ENCODE results near the gene ABCD3. TPM values are rescaled to one million over a fixed set of nuclear protein-coding genes. Genes with fewer than 3 reads are reported as not detected.

Gene ABCD3
- total and polyA plus RNA-seq, 2 of the 4 experiments (the other 2 are of a cell fraction) = 13.6 to 32.6 TPM

DNA sequence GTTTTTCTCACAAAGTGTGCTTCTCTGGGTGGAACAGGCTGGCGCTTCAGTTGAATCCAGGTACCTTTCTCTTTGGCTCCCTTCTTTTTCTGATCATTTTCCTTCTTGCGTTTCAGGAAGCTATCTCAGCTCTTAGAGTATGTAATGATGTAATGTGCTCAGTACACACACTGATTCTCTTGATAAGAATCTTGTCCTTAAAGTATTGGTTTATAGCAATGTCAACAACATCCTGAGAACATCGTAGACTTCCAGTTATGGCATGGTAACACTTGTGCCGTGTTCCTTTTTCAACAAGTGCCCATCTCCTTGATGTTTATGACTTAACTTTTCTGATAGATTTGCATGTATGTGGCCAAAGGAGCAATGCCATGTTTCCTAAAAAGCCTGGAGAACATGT lies 11.7 kb upstream of the ABCD3 start:
- CTCF ChIA-PET = no interaction called here
- Histone ChIP-seq H3K4me2 (ENCODE audit: low read depth, low read length) (no peak overlapping the region), H3K23ac (ENCODE audit: low read depth, low read length) (no peak overlapping the region), H3K4me3 (ENCODE audit: insufficient read depth, low read depth, low read length) (no peak overlapping the region), H2AK9ac (replicated peaks; ENCODE audit: low read depth, low read length, poor library complexity) (no peak overlapping the region), H3K9me1 (ENCODE audit: insufficient read depth, low read length) (0 out of 2 replicates have a peak, but pooled peaks cover 2% of the 10 kb centered on the region), H2BK20ac (ENCODE audit: low read depth, low read length) (no peak overlapping the region), H3K14ac (replicated peaks; ENCODE audit: low read depth, low read length) (no peak overlapping the region), H2BK15ac (ENCODE audit: low read depth, low read length) (no peak overlapping the region), H3K56ac (ENCODE audit: extremely low read depth, insufficient read depth, low read length) (no peak overlapping the region), H2BK120ac (ENCODE audit: low read depth, low read length) (no peak overlapping the region), H3K9ac (ENCODE audit: low read depth, low read length) (no peak overlapping the region), H4K8ac (ENCODE audit: low read depth in 2 of 2, low read length in 2 of 2) (no peak overlapping the region), H2AFZ (replicated peaks; ENCODE audit: low read length, poor library complexity) (no peak overlapping the region), H4K20me1 (ENCODE audit: insufficient read depth, low read length) (no peaks in the 10 kb centered on the region), H3K27ac (ENCODE audit: insufficient read depth, low read length) (no peak overlapping the region), H2BK5ac (ENCODE audit: low read depth, low read length, poor library complexity, severe bottlenecking) (no peak overlapping the region), H3K27me3 (ENCODE audit: control insufficient read depth, insufficient read depth, low read length) (no peaks in the 10 kb centered on the region; the same call in 1 of the 2 replicates), H4K91ac (ENCODE audit: insufficient read depth, low read depth, low read length) (no peak overlapping the region), H3K36me3 (ENCODE audit: control insufficient read depth, insufficient read depth, low read length) (no peaks in the 10 kb centered on the region), H4K5ac (ENCODE audit: low read depth, low read length) (no peak overlapping the region), H3K4me1 (ENCODE audit: control insufficient read depth, insufficient read depth, low read length) (peaks cover 2% of the 10 kb centered on the region; the same call in 1 of the 2 replicates), H3K4ac (ENCODE audit: low read depth, low read length) (no peak overlapping the region), H2AK5ac (ENCODE audit: low read depth, low read length) (no peak overlapping the region), H3K18ac (ENCODE audit: low read depth, low read length) (no peak overlapping the region), H3K79me1 (ENCODE audit: low read depth in 1 of 2, low read length in 2 of 2) (no peaks in the 10 kb centered on the region), H3K9me3 (ENCODE audit: control insufficient read depth, insufficient read depth, low read length) (no peaks in the 10 kb centered on the region)
- no peak for DNase-seq
- intact Hi-C loops (cut with micrococcal nuclease) = no loop called here
- POLR2A ChIA-PET (ENCODE audit: unreplicated experiment) = no interaction called here
- ATAC-seq (ENCODE audit: low read depth) = no peak
- dilution Hi-C loops (cut with HindIII; ENCODE audit: low sequenced_read_pairs, unreplicated experiment) = no loop called here
- no TSS peak for BruUV-seq (replicated peaks)
- no peak for TF ChIP-seq NFE2L2 (IDR thresholded peaks at IDR 0.05; ENCODE audit: low read depth, low read length)
- no peak for TF ChIP-seq RCOR1 (IDR thresholded peaks at IDR 0.05; ENCODE audit: insufficient replicate concordance, low read length)
- no peak for TF ChIP-seq BHLHE40 (IDR thresholded peaks at IDR 0.05; ENCODE audit: low read depth, low read length)
- no peak for TF ChIP-seq CEBPB (IDR thresholded peaks at IDR 0.05; ENCODE audit: low read depth, low read length)
- TF ChIP-seq, protein P1, sequence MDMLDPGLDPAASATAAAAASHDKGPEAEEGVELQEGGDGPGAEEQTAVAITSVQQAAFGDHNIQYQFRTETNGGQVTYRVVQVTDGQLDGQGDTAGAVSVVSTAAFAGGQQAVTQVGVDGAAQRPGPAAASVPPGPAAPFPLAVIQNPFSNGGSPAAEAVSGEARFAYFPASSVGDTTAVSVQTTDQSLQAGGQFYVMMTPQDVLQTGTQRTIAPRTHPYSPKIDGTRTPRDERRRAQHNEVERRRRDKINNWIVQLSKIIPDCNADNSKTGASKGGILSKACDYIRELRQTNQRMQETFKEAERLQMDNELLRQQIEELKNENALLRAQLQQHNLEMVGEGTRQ (IDR thresholded peaks at IDR 0.05; ENCODE audit: low read depth, low read length) = no peak
- no peak for TF ChIP-seq MAFK (IDR thresholded peaks at IDR 0.05; ENCODE audit: low read depth, low read length)
- no peak for TF ChIP-seq FOS (IDR thresholded peaks at IDR 0.05; ENCODE audit: low read depth, low read length)
- TF ChIP-seq CHD1 (IDR thresholded peaks at IDR 0.05; ENCODE audit: low read depth, low read length) = no peak
- no peak for TF ChIP-seq RAD21 (IDR thresholded peaks at IDR 0.05; ENCODE audit: low read length)
- in situ Hi-C loops (cut with MboI; ENCODE audit: low sequenced_read_pairs) = no loop called here
- WGBS, 2 experiments (ENCODE audit: extremely low coverage in 2 of 2, insufficient read length in 1 of 2) = no CpG with 5 or more reads among the region's 4 CpGs
